ENCODE measurements around the gene PTPRC.

Gene PTPRC

GRCh38 chr1:198699167-198700015, 60.6 kb downstream of the PTPRC start:
- TF ChIP-seq EZH2 (IDR thresholded peaks at IDR 0.05; ENCODE audit: borderline replicate concordance, low read length) (no peak), CTCF (IDR thresholded peaks at IDR 0.05; ENCODE audit: low read length) (peak; percentile 80)
- H3K4me2 ChIP-seq (ENCODE audit: low read length): peak overlapping the region; percentile 13; the same call in 1 of the 2 replicates
- H3K4me3 ChIP-seq (ENCODE audit: low read depth, low read length, poor library complexity, severe bottlenecking): no peak overlapping the region

GRCh38 chr1:198700016-198700392, 61.2 kb downstream of the PTPRC start:
- H3K4me2 ChIP-seq (ENCODE audit: low read length): no peak overlapping the region
- no peaks in the 10 kb centered on the region for H3K9me2 ChIP-seq (ENCODE audit: low read depth, low read length)
- H3K27me3 ChIP-seq (ENCODE audit: insufficient read depth, low read length): no peaks in the 10 kb centered on the region
- no peaks in the 10 kb centered on the region for H3F3A ChIP-seq (ENCODE audit: insufficient read depth, low read length)
- no peak overlapping the region for H3K4me3 ChIP-seq (ENCODE audit: low read depth, low read length, poor library complexity, severe bottlenecking)
- H3K27ac ChIP-seq (ENCODE audit: low read depth, low read length, poor library complexity, severe bottlenecking): peak overlapping the region; percentile 22
- TF ChIP-seq EZH2 (IDR thresholded peaks at IDR 0.05; ENCODE audit: borderline replicate concordance, low read length) (no peak), CTCF (IDR thresholded peaks at IDR 0.05; ENCODE audit: low read length) (no peak)
- no peak overlapping the region for H2AFZ ChIP-seq (ENCODE audit: low read length)
- peaks cover 92% of the 10 kb centered on the region for H3K36me3 ChIP-seq (ENCODE audit: insufficient read depth, low read length)
- no peaks in the 10 kb centered on the region for H3K9me3 ChIP-seq (ENCODE audit: low read length)
- no peaks in the 10 kb centered on the region for H4K20me1 ChIP-seq (ENCODE audit: insufficient read depth, low read length)
- peaks cover 5% of the 10 kb centered on the region; the same call in 1 of the 2 replicates for H3K79me2 ChIP-seq (ENCODE audit: insufficient read depth, low read length)
- no peak overlapping the region for H3K9ac ChIP-seq (ENCODE audit: low read length)
- peaks cover 36% of the 10 kb centered on the region for H3K4me1 ChIP-seq (ENCODE audit: insufficient read depth, low read length, severe bottlenecking)

More at GRCh38 chr1:198699167-198700015, 60.6 kb downstream of the PTPRC start:
- Histone ChIP-seq H4K20me1 (ENCODE audit: insufficient read depth, low read length) (no peaks in the 10 kb centered on the region), H3K4me1 (ENCODE audit: insufficient read depth, low read length, severe bottlenecking) (peaks cover 42% of the 10 kb centered on the region), H3F3A (ENCODE audit: insufficient read depth, low read length) (no peaks in the 10 kb centered on the region), H3K9ac (ENCODE audit: low read length) (no peak overlapping the region), H3K9me2 (ENCODE audit: low read depth, low read length) (no peaks in the 10 kb centered on the region), H2AFZ (ENCODE audit: low read length) (no peak overlapping the region), H3K36me3 (ENCODE audit: insufficient read depth, low read length) (peaks cover 92% of the 10 kb centered on the region), H3K27me3 (ENCODE audit: insufficient read depth, low read length) (no peaks in the 10 kb centered on the region), H3K9me3 (ENCODE audit: low read length) (no peaks in the 10 kb centered on the region), H3K27ac (ENCODE audit: low read depth, low read length, poor library complexity, severe bottlenecking) (peak overlapping the region; percentile 61), H3K79me2 (ENCODE audit: insufficient read depth, low read length) (peaks cover 10% of the 10 kb centered on the region; the same call in 1 of the 2 replicates)

- H3K36me3 ChIP-seq (ENCODE audit: insufficient read depth, low read length): peaks cover 93% of the 10 kb centered on the region
- no peak overlapping the region for H3K4me3 ChIP-seq (ENCODE audit: low read depth, low read length, poor library complexity, severe bottlenecking)
- H3K27me3 ChIP-seq (ENCODE audit: insufficient read depth, low read length): no peaks in the 10 kb centered on the region
- 0 out of 2 replicates have a peak, but pooled peaks cover 3% of the 10 kb centered on the region for H3K79me2 ChIP-seq (ENCODE audit: insufficient read depth, low read length)
- no peak overlapping the region for H3K27ac ChIP-seq (ENCODE audit: low read depth, low read length, poor library complexity, severe bottlenecking)
- TF ChIP-seq EZH2 (IDR thresholded peaks at IDR 0.05; ENCODE audit: borderline replicate concordance, low read length) (no peak), CTCF (IDR thresholded peaks at IDR 0.05; ENCODE audit: low read length) (no peak)
- no peak overlapping the region for H3K9ac ChIP-seq (ENCODE audit: low read length)
- H3K9me3 ChIP-seq (ENCODE audit: low read length): no peaks in the 10 kb centered on the region
- H3K9me2 ChIP-seq (ENCODE audit: low read depth, low read length): no peaks in the 10 kb centered on the region
- no peaks in the 10 kb centered on the region for H4K20me1 ChIP-seq (ENCODE audit: insufficient read depth, low read length)
- no peak overlapping the region for H2AFZ ChIP-seq (ENCODE audit: low read length)
- no peaks in the 10 kb centered on the region for H3F3A ChIP-seq (ENCODE audit: insufficient read depth, low read length)
- no peak overlapping the region for H3K4me2 ChIP-seq (ENCODE audit: low read length)
- H3K4me1 ChIP-seq (ENCODE audit: insufficient read depth, low read length, severe bottlenecking): peaks cover 35% of the 10 kb centered on the region
Measured at GRCh38 chr1:198700396-198700795, 61.6 kb downstream of the PTPRC start.

Data from OCI-LY1 (cell line).